Measurements from ENCODE around the gene CCDC33. TPM values are rescaled to one million over a fixed set of nuclear protein-coding genes. Genes with fewer than 3 reads are reported as not detected.
"Not testable (repeated sequence)": the region's sequence is repeated elsewhere in the genome, so short reads cannot be mapped to it uniquely, and the experiment has no call there.

The CCDC33 gene
- total RNA-seq, 1 donor from 2014 or later = 4.2 TPM

- H3K4me3 Mint-ChIP-seq = no peak overlapping the region
- no peaks in the 10 kb centered on the region for H3K27me3 Mint-ChIP-seq (ENCODE audit: low read depth)
- peaks cover 9% of the 10 kb centered on the region for H3K36me3 Mint-ChIP-seq
- no peak for TF ChIP-seq CTCF (IDR thresholded peaks at IDR 0.05; ENCODE audit: unreplicated experiment)
- H3K4me1 Mint-ChIP-seq = peaks cover 10% of the 10 kb centered on the region
- DNase-seq (ENCODE audit: low spot score in 2 of 2, unreplicated experiment in 2 of 2) = no peak
- H3K27ac Mint-ChIP-seq = no peak overlapping the region
- H3K9me3 Mint-ChIP-seq = peaks cover 29% of the 10 kb centered on the region
Measured at GRCh38 chr15:74350295-74351275, 114.5 kb downstream of the CCDC33 start.

- no peaks in the 10 kb centered on the region for H3K27me3 Mint-ChIP-seq (ENCODE audit: low read depth)
- no peak for DNase-seq (ENCODE audit: low spot score in 2 of 2, unreplicated experiment in 2 of 2)
- peaks cover 9% of the 10 kb centered on the region for H3K4me1 Mint-ChIP-seq
- H3K36me3 Mint-ChIP-seq = peaks cover 9% of the 10 kb centered on the region
- peaks cover 29% of the 10 kb centered on the region for H3K9me3 Mint-ChIP-seq
- H3K27ac Mint-ChIP-seq = no peak overlapping the region
- no peak overlapping the region for H3K4me3 Mint-ChIP-seq
- no peak for TF ChIP-seq CTCF (IDR thresholded peaks at IDR 0.05; ENCODE audit: unreplicated experiment)
Measured at GRCh38 chr15:74351670-74352069, 115.5 kb downstream of the CCDC33 start.

GRCh38 chr15:74352393-74352910 is 116.3 kb downstream of the CCDC33 start:
- TF ChIP-seq CTCF (IDR thresholded peaks at IDR 0.05; ENCODE audit: unreplicated experiment) = no peak
- H3K9me3 Mint-ChIP-seq = peaks cover 29% of the 10 kb centered on the region
- no peak overlapping the region for H3K4me3 Mint-ChIP-seq
- no peaks in the 10 kb centered on the region for H3K27me3 Mint-ChIP-seq (ENCODE audit: low read depth)
- peaks cover 9% of the 10 kb centered on the region for H3K4me1 Mint-ChIP-seq
- no peak for DNase-seq (ENCODE audit: low spot score in 2 of 2, unreplicated experiment in 2 of 2)
- peaks cover 9% of the 10 kb centered on the region for H3K36me3 Mint-ChIP-seq
- H3K27ac Mint-ChIP-seq = no peak overlapping the region

- not testable (repeated sequence) for H3K27ac Mint-ChIP-seq
Measured at GRCh38 chr15:74353992-74354391, 117.9 kb downstream of the CCDC33 start.

GRCh38 chr15:74356050-74356449 is 119.9 kb downstream of the CCDC33 start:
- not testable (repeated sequence) for H3K4me3 Mint-ChIP-seq; H3K27ac Mint-ChIP-seq; H3K4me1 Mint-ChIP-seq; DNase-seq (ENCODE audit: low spot score in 2 of 2, unreplicated experiment in 2 of 2); H3K36me3 Mint-ChIP-seq; H3K27me3 Mint-ChIP-seq (ENCODE audit: low read depth)
- peaks cover 29% of the 10 kb centered on the region for H3K9me3 Mint-ChIP-seq

More at GRCh38 chr15:74353992-74354391, 117.9 kb downstream of the CCDC33 start:
- not testable (repeated sequence) for H3K4me1 Mint-ChIP-seq; H3K36me3 Mint-ChIP-seq; H3K4me3 Mint-ChIP-seq; H3K27me3 Mint-ChIP-seq (ENCODE audit: low read depth); DNase-seq (ENCODE audit: low spot score in 2 of 2, unreplicated experiment in 2 of 2)
- H3K9me3 Mint-ChIP-seq = peaks cover 29% of the 10 kb centered on the region

GRCh38 chr15:74357514-74357913 is 121.4 kb downstream of the CCDC33 start:
- H3K36me3 Mint-ChIP-seq; H3K4me3 Mint-ChIP-seq; H3K27ac Mint-ChIP-seq; DNase-seq (ENCODE audit: low spot score in 2 of 2, unreplicated experiment in 2 of 2); H3K27me3 Mint-ChIP-seq (ENCODE audit: low read depth); H3K4me1 Mint-ChIP-seq: not testable (repeated sequence)
- peaks cover 29% of the 10 kb centered on the region for H3K9me3 Mint-ChIP-seq

GRCh38 chr15:74359376-74359775 is 123.2 kb downstream of the CCDC33 start:
- not testable (repeated sequence) for DNase-seq (ENCODE audit: low spot score in 2 of 2, unreplicated experiment in 2 of 2); H3K27me3 Mint-ChIP-seq (ENCODE audit: low read depth); H3K4me3 Mint-ChIP-seq; H3K36me3 Mint-ChIP-seq; H3K4me1 Mint-ChIP-seq; H3K27ac Mint-ChIP-seq
- peaks cover 13% of the 10 kb centered on the region for H3K9me3 Mint-ChIP-seq

GRCh38 chr15:74360855-74361254 is 124.7 kb downstream of the CCDC33 start:
- H3K4me1 Mint-ChIP-seq = peaks cover 12% of the 10 kb centered on the region
- not testable (repeated sequence) for H3K27me3 Mint-ChIP-seq (ENCODE audit: low read depth); H3K9me3 Mint-ChIP-seq; H3K4me3 Mint-ChIP-seq; DNase-seq (ENCODE audit: low spot score in 2 of 2, unreplicated experiment in 2 of 2); H3K36me3 Mint-ChIP-seq; H3K27ac Mint-ChIP-seq

Data from mesothelial cell of epicardium (in vitro differentiated cells).